ENCODE data around the gene CTSH. TPM values are rescaled to one million over a fixed set of nuclear protein-coding genes. Genes with fewer than 3 reads are reported as not detected.

Gene CTSH
- total and polyA plus RNA-seq, 2 of the 13 experiments (the other 11 are each of a cell fraction or from before 2014, with no cell fraction given): 265 to 653 TPM

DNA sequence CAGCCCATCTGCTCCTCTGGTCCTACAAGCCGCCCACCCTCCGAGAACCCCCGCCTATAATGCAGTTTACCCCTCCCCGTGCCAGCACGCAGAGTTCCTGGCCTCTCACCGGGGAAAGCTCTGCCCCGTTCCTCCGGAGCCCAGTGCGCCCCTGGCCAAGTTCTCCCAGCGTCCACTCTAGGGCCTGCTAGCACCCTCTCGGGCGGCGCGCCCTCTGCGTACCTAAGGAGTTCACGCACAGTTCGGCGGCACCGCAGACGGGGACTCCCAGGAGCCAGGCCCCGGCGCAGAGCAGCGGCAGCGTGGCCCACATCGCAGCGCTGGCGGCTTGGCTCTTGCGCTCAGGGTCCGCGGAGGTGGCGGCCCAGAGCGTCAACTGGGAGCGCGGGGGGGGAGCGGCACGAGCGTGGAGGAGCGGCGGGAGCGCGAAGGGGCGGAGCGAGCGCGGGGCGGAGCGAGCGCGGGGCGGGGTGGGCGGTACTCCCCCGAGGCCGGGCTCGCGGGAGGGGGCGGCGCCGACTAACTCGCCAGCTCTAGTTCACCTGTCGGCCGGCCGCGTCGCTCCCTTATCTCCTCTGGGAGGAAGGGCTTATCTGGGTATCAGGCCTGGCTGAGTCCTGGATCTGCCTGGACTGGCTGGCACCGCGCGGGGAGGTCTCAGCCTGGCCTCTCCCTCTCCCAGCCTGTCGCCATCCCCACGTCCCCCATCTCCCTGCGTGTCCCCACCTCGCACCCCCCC, at the start of gene CTSH (continued):
- no peak for TF ChIP-seq ZBTB1 (CRISPR knock-in tag; IDR thresholded peaks at IDR 0.05; ENCODE audit: borderline replicate concordance)
- TF ChIP-seq ZNF232 (CRISPR knock-in tag; IDR thresholded peaks at IDR 0.05; ENCODE audit: borderline replicate concordance): no peak
- no peak for TF ChIP-seq ZNF432 (CRISPR knock-in tag; IDR thresholded peaks at IDR 0.05; ENCODE audit: borderline replicate concordance)
- TF ChIP-seq PAWR (CRISPR knock-in tag; IDR thresholded peaks at IDR 0.05; ENCODE audit: borderline replicate concordance): no peak
- peak; percentile 39; the same call in 1 of the 2 replicates for TF ChIP-seq MEIS1 (CRISPR knock-in tag; IDR thresholded peaks at IDR 0.05; ENCODE audit: borderline replicate concordance)
- no peak for TF ChIP-seq ZNF530 (CRISPR knock-in tag; IDR thresholded peaks at IDR 0.05; ENCODE audit: low read depth)
- peak; percentile 88 for TF ChIP-seq ARID4A (CRISPR knock-in tag; IDR thresholded peaks at IDR 0.05; ENCODE audit: borderline replicate concordance)
- TF ChIP-seq ZNF724P (CRISPR knock-in tag; IDR thresholded peaks at IDR 0.05; ENCODE audit: borderline replicate concordance): 0 out of 2 replicates have a peak, but pooled peaks have one; percentile 48
- TF ChIP-seq, protein P1, sequence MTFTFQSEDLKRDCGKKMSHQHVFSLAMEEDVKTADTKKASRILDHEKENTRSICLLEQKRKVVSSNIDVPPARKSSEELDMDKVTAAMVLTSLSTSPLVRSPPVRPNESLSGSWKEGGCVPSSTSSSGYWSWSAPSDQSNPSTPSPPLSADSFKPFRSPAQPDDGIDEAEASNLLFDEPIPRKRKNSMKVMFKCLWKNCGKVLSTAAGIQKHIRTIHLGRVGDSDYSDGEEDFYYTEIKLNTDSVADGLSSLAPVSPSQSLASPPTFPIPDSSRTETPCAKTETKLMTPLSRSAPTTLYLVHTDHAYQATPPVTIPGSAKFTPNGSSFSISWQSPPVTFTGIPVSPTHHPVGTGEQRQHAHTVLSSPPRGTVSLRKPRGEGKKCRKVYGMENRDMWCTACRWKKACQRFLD (CRISPR knock-in tag; IDR thresholded peaks at IDR 0.05; ENCODE audit: borderline replicate concordance): no peak; the same call in 1 of the 2 replicates
- TF ChIP-seq ZBTB25 (CRISPR knock-in tag; IDR thresholded peaks at IDR 0.05): no peak
- TF ChIP-seq, protein P2, sequence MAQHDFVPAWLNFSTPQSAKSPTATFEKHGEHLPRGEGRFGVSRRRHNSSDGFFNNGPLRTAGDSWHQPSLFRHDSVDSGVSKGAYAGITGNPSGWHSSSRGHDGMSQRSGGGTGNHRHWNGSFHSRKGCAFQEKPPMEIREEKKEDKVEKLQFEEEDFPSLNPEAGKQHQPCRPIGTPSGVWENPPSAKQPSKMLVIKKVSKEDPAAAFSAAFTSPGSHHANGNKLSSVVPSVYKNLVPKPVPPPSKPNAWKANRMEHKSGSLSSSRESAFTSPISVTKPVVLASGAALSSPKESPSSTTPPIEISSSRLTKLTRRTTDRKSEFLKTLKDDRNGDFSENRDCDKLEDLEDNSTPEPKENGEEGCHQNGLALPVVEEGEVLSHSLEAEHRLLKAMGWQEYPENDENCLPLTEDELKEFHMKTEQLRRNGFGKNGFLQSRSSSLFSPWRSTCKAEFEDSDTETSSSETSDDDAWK (CRISPR knock-in tag; IDR thresholded peaks at IDR 0.05): no peak
- TF ChIP-seq POLR2A (IDR thresholded peaks at IDR 0.05; ENCODE audit: insufficient read depth in 1 of 2, low read depth in 2 of 2, low read length in 2 of 2): peak; percentile 42 to 90; a peak in 3 of 4 replicates
- TF ChIP-seq POLR2G (IDR thresholded peaks at IDR 0.05; ENCODE audit: low read depth, low read length): peak; percentile 80
- peak; percentile 52; the same call in 1 of the 2 replicates for TF ChIP-seq SNAPC5 (CRISPR knock-in tag; IDR thresholded peaks at IDR 0.05; ENCODE audit: borderline replicate concordance)
- TF ChIP-seq NR2F6 (IDR thresholded peaks at IDR 0.05): no peak
- no peak for TF ChIP-seq NR2F6 (CRISPR knock-in tag; IDR thresholded peaks at IDR 0.05)
- no peak for TF ChIP-seq U2AF1 (optimal IDR thresholded peaks at IDR 0.05; ENCODE audit: low read depth, low read length)
- TF ChIP-seq ZNF354B (CRISPR knock-in tag; IDR thresholded peaks at IDR 0.05): no peak
- TF ChIP-seq HMG20A (CRISPR knock-in tag; IDR thresholded peaks at IDR 0.05; ENCODE audit: borderline replicate concordance): no peak
- TF ChIP-seq CHD4 (IDR thresholded peaks at IDR 0.05; ENCODE audit: borderline replicate concordance, low read length): no peak
- 0 out of 2 replicates have a peak, but pooled peaks have one; percentile 45 for TF ChIP-seq ESRRA (CRISPR knock-in tag; IDR thresholded peaks at IDR 0.05; ENCODE audit: low read depth)
- peak; percentile 91 for TF ChIP-seq ZNF225 (CRISPR knock-in tag; IDR thresholded peaks at IDR 0.05)
- no peak for TF ChIP-seq SMYD3 (CRISPR knock-in tag; IDR thresholded peaks at IDR 0.05)
